ENCODE data around the gene OXSR1.
"Not testable (repeated sequence)": the region's sequence is repeated elsewhere in the genome, so short reads cannot be mapped to it uniquely, and the experiment has no call there.

The OXSR1 gene

GRCh38 chr3:38154625-38155255 is 10.6 kb upstream of the OXSR1 start:
- no peak overlapping the region for H3K4me3 ChIP-seq (ENCODE audit: low read length)
- no peak for DNase-seq (ENCODE audit: low read depth)
- TF ChIP-seq, protein P1, sequence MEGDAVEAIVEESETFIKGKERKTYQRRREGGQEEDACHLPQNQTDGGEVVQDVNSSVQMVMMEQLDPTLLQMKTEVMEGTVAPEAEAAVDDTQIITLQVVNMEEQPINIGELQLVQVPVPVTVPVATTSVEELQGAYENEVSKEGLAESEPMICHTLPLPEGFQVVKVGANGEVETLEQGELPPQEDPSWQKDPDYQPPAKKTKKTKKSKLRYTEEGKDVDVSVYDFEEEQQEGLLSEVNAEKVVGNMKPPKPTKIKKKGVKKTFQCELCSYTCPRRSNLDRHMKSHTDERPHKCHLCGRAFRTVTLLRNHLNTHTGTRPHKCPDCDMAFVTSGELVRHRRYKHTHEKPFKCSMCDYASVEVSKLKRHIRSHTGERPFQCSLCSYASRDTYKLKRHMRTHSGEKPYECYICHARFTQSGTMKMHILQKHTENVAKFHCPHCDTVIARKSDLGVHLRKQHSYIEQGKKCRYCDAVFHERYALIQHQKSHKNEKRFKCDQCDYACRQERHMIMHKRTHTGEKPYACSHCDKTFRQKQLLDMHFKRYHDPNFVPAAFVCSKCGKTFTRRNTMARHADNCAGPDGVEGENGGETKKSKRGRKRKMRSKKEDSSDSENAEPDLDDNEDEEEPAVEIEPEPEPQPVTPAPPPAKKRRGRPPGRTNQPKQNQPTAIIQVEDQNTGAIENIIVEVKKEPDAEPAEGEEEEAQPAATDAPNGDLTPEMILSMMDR (conservative IDR thresholded peaks at IDR 0.05; ENCODE audit: low read depth, low read length), result no peak

GRCh38 chr3:38155825-38156224 is 9.5 kb upstream of the OXSR1 start:
- H3K4me3 ChIP-seq (ENCODE audit: low read length), result no peak overlapping the region
- TF ChIP-seq, protein P1 (conservative IDR thresholded peaks at IDR 0.05; ENCODE audit: low read depth, low read length), result no peak
- no peak for DNase-seq (ENCODE audit: low read depth)

DNA sequence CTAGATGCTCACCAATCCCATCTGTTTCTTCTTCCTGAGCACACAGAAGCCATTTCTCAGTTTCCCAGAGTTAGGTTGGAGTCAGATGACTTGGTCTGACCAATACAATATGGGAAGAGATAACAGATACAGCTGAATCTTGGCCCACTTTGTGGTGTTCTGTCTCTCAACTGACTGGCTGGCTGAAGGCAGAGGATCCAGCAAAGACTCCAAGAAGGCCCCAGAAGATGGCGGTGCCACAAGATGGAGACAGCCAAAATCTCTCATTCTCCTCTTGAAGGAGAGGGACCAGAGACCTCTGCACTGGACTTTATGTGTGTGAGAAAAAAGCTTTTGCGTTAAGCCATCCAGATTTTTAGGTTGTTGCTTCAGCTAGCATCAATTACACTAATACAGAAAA is 8.2 kb upstream of the OXSR1 start:
- no peak overlapping the region for H3K4me3 ChIP-seq (ENCODE audit: low read length)
- DNase-seq (ENCODE audit: low read depth), result no peak
- TF ChIP-seq, protein P1 (conservative IDR thresholded peaks at IDR 0.05; ENCODE audit: low read depth, low read length), result no peak

DNA sequence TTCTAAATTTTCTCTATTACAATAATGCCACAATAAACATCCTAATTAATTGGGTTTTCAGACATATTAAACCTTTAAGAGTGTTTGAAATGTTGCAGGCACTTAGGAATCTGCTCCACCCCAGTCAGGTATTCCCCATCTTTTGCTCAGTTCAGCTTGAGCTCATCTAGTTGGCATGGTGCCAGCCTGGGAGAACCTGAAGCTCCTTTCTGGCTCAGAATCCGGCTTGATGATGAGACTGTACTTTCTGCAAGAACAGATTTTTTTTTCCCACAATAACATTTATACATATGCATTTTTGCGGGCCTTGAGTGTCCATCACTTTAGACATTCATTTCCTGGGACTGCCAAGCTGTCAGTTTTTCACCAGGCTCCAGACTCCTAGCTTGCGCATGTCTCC is 7.7 kb upstream of the OXSR1 start:
- DNase-seq (ENCODE audit: low read depth), result no peak
- no peak overlapping the region for H3K4me3 ChIP-seq (ENCODE audit: low read length)
- TF ChIP-seq, protein P1 (conservative IDR thresholded peaks at IDR 0.05; ENCODE audit: low read depth, low read length), result no peak

- H3K4me3 ChIP-seq (ENCODE audit: low read length), result no peak overlapping the region
- no peak for DNase-seq (ENCODE audit: low read depth)
- TF ChIP-seq, protein P1 (conservative IDR thresholded peaks at IDR 0.05; ENCODE audit: low read depth, low read length), result no peak
These were observed 6.9 kb upstream of the OXSR1 start for GRCh38 chr3:38158472-38158871.

DNA sequence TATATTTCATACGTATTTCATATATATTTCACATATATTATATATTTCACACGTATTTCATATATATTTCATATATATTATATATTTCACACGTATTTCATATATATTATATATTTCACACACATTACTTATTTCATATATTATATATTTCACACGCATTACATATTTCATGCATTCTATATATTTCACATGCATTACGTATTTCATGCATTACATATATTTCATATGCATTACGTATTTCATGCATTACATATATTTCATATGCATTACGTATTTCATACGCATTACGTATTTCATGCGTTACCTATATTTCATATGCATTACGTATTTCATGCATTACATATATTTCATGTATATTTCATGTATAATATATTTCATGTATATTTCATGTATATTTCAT is 4.6 kb upstream of the OXSR1 start:
- DNase-seq (ENCODE audit: low read depth); H3K4me3 ChIP-seq (ENCODE audit: low read length): not testable (repeated sequence)

- H3K4me3 ChIP-seq (ENCODE audit: low read length), result no peak overlapping the region
- TF ChIP-seq, protein P1 (conservative IDR thresholded peaks at IDR 0.05; ENCODE audit: low read depth, low read length), result peak; percentile 23
- DNase-seq (ENCODE audit: low read depth), result no peak
These were observed 2.1 kb upstream of the OXSR1 start for GRCh38 chr3:38163117-38163840.

Measured in retinal pigment epithelial cell (primary cell).